Mesendoderm (in vitro differentiated cells): Measurements from ENCODE around the gene CDH15.

Source experiments
- DNase-seq: peaks from one replicate; pipeline ENCODE4 v3.0.0; 2013
- H2AK5ac ChIP-seq: 2 replicates; pipeline ENCODE4 v1.6.1; 2013; ENCODE audit warnings: low read length, inconsistent platforms
- H2BK120ac ChIP-seq: 2 replicates; pipeline ENCODE4 v1.6.1; 2013; ENCODE audit warnings: low read depth, mild to moderate bottlenecking, low read length, moderate library complexity, mixed read lengths
- H2BK15ac ChIP-seq: replicated peaks from 2 replicates; pipeline ENCODE4 v1.6.1; 2013; ENCODE audit warnings: low read depth, mild to moderate bottlenecking, moderate library complexity
- H2BK5ac ChIP-seq: 2 replicates; pipeline ENCODE4 v1.6.1; 2013; ENCODE audit warnings: low read length, inconsistent platforms
- H3K18ac ChIP-seq: 2 replicates; pipeline ENCODE4 v1.6.1; 2013; ENCODE audit warnings: mild to moderate bottlenecking, low read length, mixed read lengths
- H3K23ac ChIP-seq: one replicate; pipeline ENCODE4 v1.6.1; 2013; ENCODE audit warnings: low read length
- H3K27ac ChIP-seq: 2 replicates; pipeline ENCODE4 v1.5.1; 2013; ENCODE audit warnings: low read depth, mild to moderate bottlenecking, inconsistent platforms, low read length, moderate library complexity
- H3K27me3 ChIP-seq: 2 replicates; pipeline ENCODE4 v1.6.1; 2013; ENCODE audit warnings: low read length, control low read depth, mild to moderate bottlenecking, inconsistent platforms; ENCODE audit not compliant: insufficient read depth, poor library complexity
- H3K36me3 ChIP-seq: 2 replicates; pipeline ENCODE4 v1.6.1; 2013; ENCODE audit warnings: low read length, inconsistent platforms; ENCODE audit not compliant: control insufficient read depth, insufficient read depth
- H3K4ac ChIP-seq: one replicate; pipeline ENCODE4 v1.6.1; 2013; ENCODE audit warnings: low read depth, mild to moderate bottlenecking, low read length, moderate library complexity
- H3K4me1 ChIP-seq: 2 replicates; pipeline ENCODE4 v1.6.1; 2013; ENCODE audit warnings: low read depth, low read length, inconsistent platforms; ENCODE audit not compliant: control insufficient read depth
- H3K4me2 ChIP-seq: 2 replicates; pipeline ENCODE4 v1.6.1; 2013; ENCODE audit warnings: low read length
- H3K4me3 ChIP-seq: 2 replicates; pipeline ENCODE4 v1.5.1; 2013; ENCODE audit warnings: mild to moderate bottlenecking, low read length
- H3K56ac ChIP-seq: one replicate; pipeline ENCODE4 v1.6.1; 2013; ENCODE audit warnings: low read length
- H3K79me1 ChIP-seq: 2 replicates; pipeline ENCODE4 v1.6.1; 2013; ENCODE audit warnings: low read length, inconsistent platforms
- H3K79me2 ChIP-seq: 2 replicates; pipeline ENCODE4 v1.6.1; 2013; ENCODE audit warnings: mild to moderate bottlenecking, low read length; ENCODE audit not compliant: control insufficient read depth, insufficient read depth
- H3K9ac ChIP-seq: 2 replicates; pipeline ENCODE4 v1.6.1; 2013; ENCODE audit warnings: low read length, inconsistent platforms
- H4K5ac ChIP-seq: one replicate; pipeline ENCODE4 v1.6.1; 2013; ENCODE audit warnings: low read length
- H4K8ac ChIP-seq: one replicate; pipeline ENCODE4 v1.6.1; 2013; ENCODE audit warnings: low read depth, mild to moderate bottlenecking, control low read depth, low read length, moderate library complexity
- WGBS: extraction: QIAGEN DNeasy Blood & Tissue Kit; methylation state at CpG from one replicate; pipeline ENCODE4 v1.1.7; 2013; ENCODE audit warnings: low lambda C conversion rate, missing lambda C conversion rate; ENCODE audit not compliant: insufficient coverage; ENCODE audit errors: extremely low coverage; 5-methylcytosine and 5-hydroxymethylcytosine counted together

The CDH15 gene

DNA sequence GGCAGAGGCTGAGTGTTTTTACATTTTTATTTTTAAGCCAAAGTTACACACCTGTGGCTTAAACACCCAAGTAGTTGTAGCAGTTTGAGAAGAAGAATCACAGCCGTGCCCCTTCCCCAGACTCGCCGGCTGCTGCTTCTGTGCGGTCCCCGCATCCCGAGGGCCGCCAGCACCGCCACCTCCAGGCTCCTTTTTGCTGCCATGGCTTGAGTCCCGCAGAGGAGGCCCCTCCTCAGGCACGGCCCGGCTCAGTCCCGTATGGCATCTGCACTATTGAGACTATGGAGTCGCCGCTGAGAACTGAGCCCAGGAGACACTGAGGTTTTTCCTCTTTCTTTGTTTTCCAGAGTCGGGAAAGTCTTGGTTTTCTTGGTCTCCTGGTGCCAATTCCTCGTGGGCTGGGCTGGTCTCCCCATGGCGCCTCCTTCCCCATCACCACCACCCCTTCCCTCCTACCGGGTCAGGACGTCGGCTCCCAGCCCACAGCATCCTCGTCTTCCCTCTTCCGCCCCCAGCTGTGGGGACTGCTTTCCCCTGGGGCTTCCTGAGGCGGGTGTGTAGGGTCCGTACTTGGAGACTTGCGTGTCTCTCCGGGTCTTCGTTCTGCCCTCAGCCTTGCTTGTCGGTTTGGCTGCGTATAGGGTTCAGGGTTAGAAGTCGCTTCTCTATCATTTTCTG is 32.6 kb upstream of the CDH15 start:
- Histone ChIP-seq H3K4me1 (no peaks in the 10 kb centered on the region), H2BK15ac (no peak overlapping the region), H4K8ac (no peak overlapping the region), H3K56ac (no peak overlapping the region), H3K27ac (no peak overlapping the region), H3K9ac (no peak overlapping the region), H3K4me3 (no peak overlapping the region), H3K23ac (no peak overlapping the region), H3K79me2 (no peaks in the 10 kb centered on the region), H2BK120ac (no peak overlapping the region), H2BK5ac (no peak overlapping the region), H4K5ac (no peak overlapping the region), H3K4me2 (no peak overlapping the region), H3K79me1 (no peaks in the 10 kb centered on the region), H3K36me3 (no peaks in the 10 kb centered on the region), H3K4ac (no peak overlapping the region), H3K27me3 (no peaks in the 10 kb centered on the region), H2AK5ac (no peak overlapping the region), H3K18ac (no peak overlapping the region)
- no peak for DNase-seq
- no CpG with 5 or more reads among the region's 30 CpGs for WGBS

DNA sequence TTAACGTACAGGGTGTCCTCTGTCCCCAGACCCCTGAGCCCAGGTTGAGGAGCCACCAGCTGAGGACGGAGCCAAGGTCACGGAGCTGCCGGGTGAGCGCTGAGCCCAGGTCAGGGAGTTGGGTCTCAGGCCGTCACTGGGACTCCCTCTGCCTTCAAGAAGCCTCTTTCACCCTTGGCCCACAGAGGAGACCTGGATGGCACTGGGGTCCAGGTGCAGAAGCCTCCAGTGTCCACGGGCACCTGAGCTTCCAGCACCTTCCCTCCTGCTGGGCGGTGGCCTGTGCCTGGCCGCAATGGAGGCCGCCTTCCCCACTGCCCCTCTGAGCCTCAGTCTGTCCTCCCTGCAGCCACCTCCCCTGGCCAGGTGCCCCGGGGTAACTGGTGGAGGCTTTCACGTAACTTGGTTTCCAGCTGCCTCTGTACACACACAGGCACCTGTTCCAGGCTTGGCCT is 31.6 kb upstream of the CDH15 start:
- Histone ChIP-seq H3K4ac (no peak overlapping the region), H3K9ac (no peak overlapping the region)

DNA sequence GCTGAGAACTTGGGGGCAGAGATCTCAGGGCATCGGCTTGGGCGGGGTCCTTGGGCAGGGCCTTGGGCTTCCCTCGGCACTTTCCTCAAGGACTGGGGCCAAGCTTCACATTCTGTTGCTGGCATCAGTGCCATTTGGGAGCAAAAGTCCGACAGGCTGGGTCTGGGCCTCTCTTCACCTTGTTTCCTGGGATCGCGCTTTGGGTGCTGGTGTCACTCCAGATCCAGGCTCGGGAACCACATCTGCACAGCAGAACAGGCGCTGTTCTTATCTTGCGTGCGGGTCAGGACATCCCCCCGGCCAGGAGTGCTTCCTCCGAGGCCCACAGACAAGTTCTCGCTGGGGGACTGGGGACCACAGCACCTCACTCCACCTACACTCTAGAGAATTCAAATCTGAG is 31.1 kb upstream of the CDH15 start:
- Histone ChIP-seq H3K27me3 (no peaks in the 10 kb centered on the region), H3K9ac (no peak overlapping the region), H2BK15ac (no peak overlapping the region), H3K4ac (no peak overlapping the region), H3K4me2 (no peak overlapping the region), H2BK120ac (no peak overlapping the region), H3K36me3 (no peaks in the 10 kb centered on the region), H3K27ac (no peak overlapping the region), H3K79me1 (no peaks in the 10 kb centered on the region), H3K56ac (no peak overlapping the region), H3K4me1 (no peaks in the 10 kb centered on the region), H3K4me3 (no peak overlapping the region), H4K8ac (no peak overlapping the region), H4K5ac (no peak overlapping the region), H2BK5ac (no peak overlapping the region), H3K18ac (no peak overlapping the region), H2AK5ac (no peak overlapping the region), H3K79me2 (no peaks in the 10 kb centered on the region), H3K23ac (no peak overlapping the region)
- DNase-seq = no peak
- no CpG with 5 or more reads among the region's 13 CpGs for WGBS

More for the DNA sequence above, 31.6 kb upstream of the CDH15 start:
- no peak for DNase-seq
- Histone ChIP-seq H2BK5ac (no peak overlapping the region), H3K79me1 (no peaks in the 10 kb centered on the region), H4K5ac (no peak overlapping the region), H3K4me1 (no peaks in the 10 kb centered on the region), H2BK120ac (no peak overlapping the region), H4K8ac (no peak overlapping the region), H3K79me2 (no peaks in the 10 kb centered on the region), H3K27ac (no peak overlapping the region), H2AK5ac (no peak overlapping the region), H3K23ac (no peak overlapping the region), H3K18ac (no peak overlapping the region), H3K27me3 (no peaks in the 10 kb centered on the region), H3K36me3 (no peaks in the 10 kb centered on the region), H3K56ac (no peak overlapping the region), H2BK15ac (no peak overlapping the region), H3K4me2 (no peak overlapping the region), H3K4me3 (no peak overlapping the region)
- WGBS = no CpG with 5 or more reads among the region's 12 CpGs

DNA sequence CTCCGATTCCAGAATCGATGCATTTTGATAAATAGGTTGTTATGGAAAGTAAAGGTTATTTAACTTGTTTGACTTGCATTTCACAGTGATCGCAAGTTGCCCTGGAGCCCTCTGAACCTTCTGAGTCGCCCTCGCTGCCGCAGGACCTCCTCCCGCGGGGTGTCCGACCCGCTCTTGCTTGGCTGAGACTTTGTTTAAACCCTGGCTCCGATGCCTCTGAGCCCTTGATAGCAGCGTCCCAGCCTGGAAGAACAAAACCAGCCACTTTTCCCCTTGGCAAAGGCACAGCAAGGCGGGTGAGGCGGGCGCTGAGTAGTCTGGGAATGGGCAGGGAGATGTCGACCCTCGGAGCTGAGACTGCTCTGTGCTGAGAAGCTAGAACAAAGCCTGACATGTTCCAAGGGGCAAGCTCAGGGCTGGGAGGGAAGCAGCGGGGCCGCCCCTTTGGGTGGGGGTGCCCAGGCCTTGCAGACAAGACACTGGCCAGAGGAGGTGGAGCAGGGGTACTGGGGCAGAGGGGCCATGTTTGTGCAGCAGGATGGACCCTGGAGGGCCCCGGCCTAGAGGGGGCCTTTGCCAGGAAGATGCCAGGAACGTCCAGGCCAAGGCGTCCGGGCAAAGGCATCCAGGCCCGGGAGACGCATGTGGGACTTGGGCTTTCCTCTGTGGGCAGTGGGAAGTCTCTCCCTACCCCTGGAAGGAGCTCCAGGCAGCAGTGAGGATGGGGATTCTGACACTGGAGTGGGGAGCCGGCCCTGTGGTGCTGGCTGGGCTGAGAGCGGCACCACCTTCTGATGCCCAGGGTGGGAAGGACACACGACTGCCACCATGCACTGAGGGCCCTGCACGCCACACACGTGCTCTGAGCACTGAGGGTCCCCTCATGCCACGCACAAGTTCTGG is 30.3 kb upstream of the CDH15 start:
- no peak for DNase-seq
- no peak overlapping the region for H4K8ac ChIP-seq
- no peak overlapping the region for H3K4me2 ChIP-seq
- no peaks in the 10 kb centered on the region for H3K4me1 ChIP-seq
- no peak overlapping the region for H3K27ac ChIP-seq
- no peak overlapping the region for H3K9ac ChIP-seq
- H3K79me1 ChIP-seq = no peaks in the 10 kb centered on the region
- H3K56ac ChIP-seq = no peak overlapping the region
- no peaks in the 10 kb centered on the region for H3K27me3 ChIP-seq
- H3K23ac ChIP-seq = no peak overlapping the region
- H4K5ac ChIP-seq = no peak overlapping the region
- no peak overlapping the region for H3K4ac ChIP-seq
- H2BK15ac ChIP-seq = no peak overlapping the region
- no peak overlapping the region for H2BK120ac ChIP-seq
- no CpG with 5 or more reads among the region's 31 CpGs for WGBS
- H2BK5ac ChIP-seq = no peak overlapping the region
- no peaks in the 10 kb centered on the region for H3K36me3 ChIP-seq
- H3K18ac ChIP-seq = no peak overlapping the region
- H3K4me3 ChIP-seq = no peak overlapping the region
- H3K79me2 ChIP-seq = no peaks in the 10 kb centered on the region
- H2AK5ac ChIP-seq = no peak overlapping the region

DNA sequence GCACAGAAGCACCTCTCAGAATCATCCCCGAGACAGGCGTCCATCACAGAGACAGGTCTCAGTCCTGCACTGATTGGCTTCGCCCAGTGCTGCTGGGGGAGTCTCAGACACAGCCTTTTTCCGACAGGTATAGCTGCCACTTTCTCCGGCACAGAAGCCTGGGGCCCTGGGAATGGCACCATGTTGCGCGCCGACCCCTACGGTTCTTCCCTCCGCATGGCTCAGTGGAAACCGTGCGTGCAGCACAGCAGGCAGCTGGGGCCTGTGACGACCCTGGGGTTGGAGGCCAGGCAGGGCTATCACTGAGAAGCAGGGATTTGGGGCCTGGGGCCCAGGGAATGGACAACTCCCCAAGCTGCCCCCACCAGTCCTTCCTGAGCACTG is 29.7 kb upstream of the CDH15 start:
- H4K5ac ChIP-seq = no peak overlapping the region
- no peaks in the 10 kb centered on the region for H3K79me2 ChIP-seq
- H2BK15ac ChIP-seq = no peak overlapping the region
- no peaks in the 10 kb centered on the region for H3K36me3 ChIP-seq
- H3K4me2 ChIP-seq = no peak overlapping the region
- no peak overlapping the region for H3K18ac ChIP-seq
- H3K4me1 ChIP-seq = no peaks in the 10 kb centered on the region
- H2BK5ac ChIP-seq = no peak overlapping the region
- no peak overlapping the region for H3K23ac ChIP-seq
- WGBS = no CpG with 5 or more reads among the region's 13 CpGs
- H3K4me3 ChIP-seq = no peak overlapping the region
- no peaks in the 10 kb centered on the region for H3K79me1 ChIP-seq
- no peak overlapping the region for H2BK120ac ChIP-seq
- H3K4ac ChIP-seq = no peak overlapping the region
- H3K27me3 ChIP-seq = no peaks in the 10 kb centered on the region
- H3K56ac ChIP-seq = no peak overlapping the region
- no peak overlapping the region for H4K8ac ChIP-seq
- DNase-seq = no peak
- H3K27ac ChIP-seq = no peak overlapping the region
- no peak overlapping the region for H2AK5ac ChIP-seq
- no peak overlapping the region for H3K9ac ChIP-seq
